ENCODE results near the gene TMEM35A.
A peak's percentile ranks its signal among the peaks of the same experiment; 100 is the strongest.
"Not testable (repeated sequence)": the region's sequence is repeated elsewhere in the genome, so short reads cannot be mapped to it uniquely, and the experiment has no call there.

Gene TMEM35A

GRCh38 chrX:101078716-101079598, at the start of gene TMEM35A:
Gene TMEM35A, plus strand, starts transcription at chrX:101078879. Its CDS starts 124 bp downstream, at chrX:101079003.
- ATAC-seq (replicated peaks; ENCODE audit: extremely low read depth, poor library complexity, severe bottlenecking), result no peak
- no peaks in the 10 kb centered on the region for H3K36me3 Mint-ChIP-seq (ENCODE audit: insufficient read depth)
- H3K4me1 Mint-ChIP-seq, result no peaks in the 10 kb centered on the region
- DNase-seq (ENCODE audit: low spot score in 2 of 2), result no peak
- no peaks in the 10 kb centered on the region for H3K9me3 Mint-ChIP-seq
- H3K27me3 Mint-ChIP-seq, result peaks cover 27% of the 10 kb centered on the region
- no peak within 1 kb of the TSS for H3K4me3 Mint-ChIP-seq
- no peak within 1 kb of the TSS for H3K27ac Mint-ChIP-seq (ENCODE audit: low read depth)

GRCh38 chrX:101029665-101030064, 49.0 kb upstream of the TMEM35A start:
- no peaks in the 10 kb centered on the region for H3K9me3 Mint-ChIP-seq
- H3K4me3 Mint-ChIP-seq, result no peak overlapping the region
- ATAC-seq (replicated peaks; ENCODE audit: extremely low read depth, poor library complexity, severe bottlenecking), result no peak
- H3K27me3 Mint-ChIP-seq, result no peaks in the 10 kb centered on the region
- H3K4me1 Mint-ChIP-seq, result peaks cover 21% of the 10 kb centered on the region
- H3K27ac Mint-ChIP-seq (ENCODE audit: low read depth), result peak overlapping the region; percentile 58
- DNase-seq (ENCODE audit: low spot score in 2 of 2), result no peak
- H3K36me3 Mint-ChIP-seq (ENCODE audit: insufficient read depth), result peaks cover 51% of the 10 kb centered on the region

- H3K4me1 Mint-ChIP-seq, result no peaks in the 10 kb centered on the region
- H3K27me3 Mint-ChIP-seq, result no peaks in the 10 kb centered on the region
- ATAC-seq (replicated peaks; ENCODE audit: extremely low read depth, poor library complexity, severe bottlenecking), result no peak
- no peak overlapping the region for H3K27ac Mint-ChIP-seq (ENCODE audit: low read depth)
- DNase-seq (ENCODE audit: low spot score in 2 of 2), result no peak
- peaks cover 50% of the 10 kb centered on the region for H3K36me3 Mint-ChIP-seq (ENCODE audit: insufficient read depth)
- H3K4me3 Mint-ChIP-seq, result no peak overlapping the region
- H3K9me3 Mint-ChIP-seq, result no peaks in the 10 kb centered on the region
These were observed 41.4 kb upstream of the TMEM35A start for GRCh38 chrX:101037231-101037630.

GRCh38 chrX:101040197-101040596, 38.5 kb upstream of the TMEM35A start:
- Mint-ChIP-seq H3K27me3 (no peaks in the 10 kb centered on the region), H3K9me3 (no peaks in the 10 kb centered on the region), H3K27ac (ENCODE audit: low read depth) (peak overlapping the region; percentile 55), H3K36me3 (ENCODE audit: insufficient read depth) (peaks cover 37% of the 10 kb centered on the region), H3K4me1 (no peaks in the 10 kb centered on the region), H3K4me3 (no peak overlapping the region)
- DNase-seq (ENCODE audit: low spot score in 2 of 2) (no peak), ATAC-seq (replicated peaks; ENCODE audit: extremely low read depth, poor library complexity, severe bottlenecking) (no peak)

- peaks cover 14% of the 10 kb centered on the region for H3K4me1 Mint-ChIP-seq
- peak overlapping the region; percentile 90 for H3K27ac Mint-ChIP-seq (ENCODE audit: low read depth)
- peaks cover 4% of the 10 kb centered on the region for H3K36me3 Mint-ChIP-seq (ENCODE audit: insufficient read depth)
- peak overlapping the region; percentile 82 for H3K4me3 Mint-ChIP-seq
- no peak for DNase-seq (ENCODE audit: low spot score in 2 of 2)
- no peak for ATAC-seq (replicated peaks; ENCODE audit: extremely low read depth, poor library complexity, severe bottlenecking)
- no peaks in the 10 kb centered on the region for H3K9me3 Mint-ChIP-seq
- H3K27me3 Mint-ChIP-seq, result no peaks in the 10 kb centered on the region
These were observed 27.5 kb upstream of the TMEM35A start for GRCh38 chrX:101051153-101051548.

GRCh38 chrX:101051549-101052302, 27.0 kb upstream of the TMEM35A start, which contains the start of gene TRMT2B:
Gene TRMT2B, minus strand, starts transcription at chrX:101052111. Its CDS starts 9,822 bp downstream, at chrX:101042289.
- Mint-ChIP-seq H3K27me3 (no peaks in the 10 kb centered on the region), H3K4me3 (peak within 1 kb of the TSS; percentile 82), H3K36me3 (ENCODE audit: insufficient read depth) (peaks cover 1% of the 10 kb centered on the region), H3K4me1 (peaks cover 14% of the 10 kb centered on the region), H3K9me3 (no peaks in the 10 kb centered on the region), H3K27ac (ENCODE audit: low read depth) (peak within 1 kb of the TSS; percentile 90)
- ATAC-seq (replicated peaks; ENCODE audit: extremely low read depth, poor library complexity, severe bottlenecking) (peak; percentile 88), DNase-seq (ENCODE audit: low spot score in 2 of 2) (peak; percentile 41 to 61)

GRCh38 chrX:101056551-101056950, 22.1 kb upstream of the TMEM35A start:
- not testable (repeated sequence) for DNase-seq (ENCODE audit: low spot score in 2 of 2); H3K36me3 Mint-ChIP-seq (ENCODE audit: insufficient read depth); ATAC-seq (replicated peaks; ENCODE audit: extremely low read depth, poor library complexity, severe bottlenecking); H3K27me3 Mint-ChIP-seq; H3K4me1 Mint-ChIP-seq; H3K9me3 Mint-ChIP-seq; H3K4me3 Mint-ChIP-seq; H3K27ac Mint-ChIP-seq (ENCODE audit: low read depth)

- DNase-seq (ENCODE audit: low spot score in 2 of 2), result no peak
- Mint-ChIP-seq H3K9me3 (no peaks in the 10 kb centered on the region), H3K27ac (ENCODE audit: low read depth) (no peak overlapping the region), H3K4me1 (no peaks in the 10 kb centered on the region), H3K4me3 (no peak overlapping the region), H3K36me3 (ENCODE audit: insufficient read depth) (no peaks in the 10 kb centered on the region), H3K27me3 (no peaks in the 10 kb centered on the region)
- no peak for ATAC-seq (replicated peaks; ENCODE audit: extremely low read depth, poor library complexity, severe bottlenecking)
These were observed 21.5 kb upstream of the TMEM35A start for GRCh38 chrX:101057093-101057714.

- no peak overlapping the region for H3K27ac Mint-ChIP-seq (ENCODE audit: low read depth)
- H3K27me3 Mint-ChIP-seq, result no peaks in the 10 kb centered on the region
- no peak overlapping the region for H3K4me3 Mint-ChIP-seq
- no peaks in the 10 kb centered on the region for H3K9me3 Mint-ChIP-seq
- ATAC-seq (replicated peaks; ENCODE audit: extremely low read depth, poor library complexity, severe bottlenecking), result no peak
- H3K4me1 Mint-ChIP-seq, result no peaks in the 10 kb centered on the region
- no peaks in the 10 kb centered on the region for H3K36me3 Mint-ChIP-seq (ENCODE audit: insufficient read depth)
- DNase-seq (ENCODE audit: low spot score in 2 of 2), result no peak
These were observed 16.5 kb upstream of the TMEM35A start for GRCh38 chrX:101062176-101062575.

- no peaks in the 10 kb centered on the region for H3K4me1 Mint-ChIP-seq
- no peaks in the 10 kb centered on the region for H3K9me3 Mint-ChIP-seq
- no peak for ATAC-seq (replicated peaks; ENCODE audit: extremely low read depth, poor library complexity, severe bottlenecking)
- H3K36me3 Mint-ChIP-seq (ENCODE audit: insufficient read depth), result no peaks in the 10 kb centered on the region
- H3K27me3 Mint-ChIP-seq, result no peaks in the 10 kb centered on the region
- no peak for DNase-seq (ENCODE audit: low spot score in 2 of 2)
- no peak overlapping the region for H3K27ac Mint-ChIP-seq (ENCODE audit: low read depth)
- H3K4me3 Mint-ChIP-seq, result no peak overlapping the region
These were observed 7.1 kb upstream of the TMEM35A start for GRCh38 chrX:101071582-101071981.

- no peaks in the 10 kb centered on the region for H3K9me3 Mint-ChIP-seq
- DNase-seq (ENCODE audit: low spot score in 2 of 2) (no peak), ATAC-seq (replicated peaks; ENCODE audit: extremely low read depth, poor library complexity, severe bottlenecking) (no peak)
- H3K36me3 Mint-ChIP-seq (ENCODE audit: insufficient read depth), result no peaks in the 10 kb centered on the region
- no peak overlapping the region for H3K27ac Mint-ChIP-seq (ENCODE audit: low read depth)
- H3K4me1 Mint-ChIP-seq, result no peaks in the 10 kb centered on the region
- H3K4me3 Mint-ChIP-seq, result no peak overlapping the region
- H3K27me3 Mint-ChIP-seq, result peaks cover 27% of the 10 kb centered on the region
These were observed 1.1 kb downstream of the TMEM35A start for GRCh38 chrX:101079736-101080270.

- no peak overlapping the region for H3K27ac Mint-ChIP-seq (ENCODE audit: low read depth)
- ATAC-seq (replicated peaks; ENCODE audit: extremely low read depth, poor library complexity, severe bottlenecking), result no peak
- peaks cover 27% of the 10 kb centered on the region for H3K27me3 Mint-ChIP-seq
- no peak overlapping the region for H3K4me3 Mint-ChIP-seq
- no peaks in the 10 kb centered on the region for H3K4me1 Mint-ChIP-seq
- H3K36me3 Mint-ChIP-seq (ENCODE audit: insufficient read depth), result no peaks in the 10 kb centered on the region
- no peak for DNase-seq (ENCODE audit: low spot score in 2 of 2)
- H3K9me3 Mint-ChIP-seq, result no peaks in the 10 kb centered on the region
These were observed 1.8 kb downstream of the TMEM35A start for GRCh38 chrX:101080326-101081124.
